ENCODE data around the gene AUP1. TPM values are rescaled to one million over a fixed set of nuclear protein-coding genes. Genes with fewer than 3 reads are reported as not detected.

AUP1 gene
- total RNA-seq, 4 donors from 2014 or later = 112 to 148 (median 115) TPM

DNA sequence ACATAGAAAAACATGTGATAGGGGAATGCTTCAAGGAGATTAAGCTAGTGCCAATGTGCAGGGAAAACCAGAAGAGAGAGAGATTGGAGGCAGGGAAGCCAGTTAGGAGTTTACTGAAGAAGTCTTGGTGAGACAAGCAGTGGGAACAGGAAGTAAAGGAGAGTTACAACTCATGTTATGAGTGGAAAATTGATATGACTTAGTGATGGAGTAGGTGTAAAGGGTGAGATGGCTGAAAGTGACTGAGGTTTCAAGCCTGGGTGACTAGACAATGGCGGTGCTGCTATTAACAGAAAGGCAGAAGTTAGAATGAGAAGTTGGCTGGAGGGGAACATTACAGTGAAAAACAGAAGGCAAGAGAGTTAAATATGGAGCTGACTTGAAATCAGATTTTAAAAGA, 41.6 kb upstream of the AUP1 start:
- intact Hi-C loops (cut with DNase I; ENCODE audit: low total_unique reads) (no loop called here), in situ Hi-C loops (cut with MboI; ENCODE audit: low sequenced_read_pairs in 4 of 4) (no loop called here)
- TF ChIP-seq POLR2A (IDR thresholded peaks at IDR 0.05) = no peak
- TF ChIP-seq, protein P1, sequence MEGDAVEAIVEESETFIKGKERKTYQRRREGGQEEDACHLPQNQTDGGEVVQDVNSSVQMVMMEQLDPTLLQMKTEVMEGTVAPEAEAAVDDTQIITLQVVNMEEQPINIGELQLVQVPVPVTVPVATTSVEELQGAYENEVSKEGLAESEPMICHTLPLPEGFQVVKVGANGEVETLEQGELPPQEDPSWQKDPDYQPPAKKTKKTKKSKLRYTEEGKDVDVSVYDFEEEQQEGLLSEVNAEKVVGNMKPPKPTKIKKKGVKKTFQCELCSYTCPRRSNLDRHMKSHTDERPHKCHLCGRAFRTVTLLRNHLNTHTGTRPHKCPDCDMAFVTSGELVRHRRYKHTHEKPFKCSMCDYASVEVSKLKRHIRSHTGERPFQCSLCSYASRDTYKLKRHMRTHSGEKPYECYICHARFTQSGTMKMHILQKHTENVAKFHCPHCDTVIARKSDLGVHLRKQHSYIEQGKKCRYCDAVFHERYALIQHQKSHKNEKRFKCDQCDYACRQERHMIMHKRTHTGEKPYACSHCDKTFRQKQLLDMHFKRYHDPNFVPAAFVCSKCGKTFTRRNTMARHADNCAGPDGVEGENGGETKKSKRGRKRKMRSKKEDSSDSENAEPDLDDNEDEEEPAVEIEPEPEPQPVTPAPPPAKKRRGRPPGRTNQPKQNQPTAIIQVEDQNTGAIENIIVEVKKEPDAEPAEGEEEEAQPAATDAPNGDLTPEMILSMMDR (IDR thresholded peaks at IDR 0.05 in 4 of 5, conservative IDR thresholded peaks at IDR 0.05 in 1 of 5) = no peak

GRCh38 chr2:74569686-74570085, 40.2 kb upstream of the AUP1 start:
- no peaks in the 10 kb centered on the region for H3K9me3 ChIP-seq
- no peak for DNase-seq
- in situ Hi-C loops (cut with MboI; ENCODE audit: low sequenced_read_pairs in 4 of 4) = no loop called here
- intact Hi-C loops (cut with DNase I; ENCODE audit: low total_unique reads) = no loop called here
- H3K36me3 ChIP-seq = no peaks in the 10 kb centered on the region
- H3K27me3 ChIP-seq = peaks cover 0 to 3% (median 0%) of the 10 kb centered on the region in 3 donors
- H3K27ac ChIP-seq = no peak overlapping the region
- no peaks in the 10 kb centered on the region for H3K4me1 ChIP-seq
- no peak for ATAC-seq
- H3K4me3 ChIP-seq = no peak overlapping the region
- TF ChIP-seq, protein P1 (IDR thresholded peaks at IDR 0.05 in 4 of 5, conservative IDR thresholded peaks at IDR 0.05 in 1 of 5) = no peak
- TF ChIP-seq POLR2A (IDR thresholded peaks at IDR 0.05) = no peak

More for the DNA sequence above, 41.6 kb upstream of the AUP1 start:
- ATAC-seq (no peak), DNase-seq (no peak)
- no peak overlapping the region for H3K4me3 ChIP-seq
- no peaks in the 10 kb centered on the region for H3K36me3 ChIP-seq
- no peaks in the 10 kb centered on the region for H3K4me1 ChIP-seq
- peaks cover 0 to 3% (median 0%) of the 10 kb centered on the region in 3 donors for H3K27me3 ChIP-seq
- H3K27ac ChIP-seq = no peak overlapping the region
- H3K9me3 ChIP-seq = no peaks in the 10 kb centered on the region

- Histone ChIP-seq H3K4me1 (no peaks in the 10 kb centered on the region), H3K4me3 (no peak overlapping the region), H3K27ac (no peak overlapping the region), H3K36me3 (no peaks in the 10 kb centered on the region), H3K27me3 (peaks cover 0 to 3% (median 0%) of the 10 kb centered on the region in 3 donors), H3K9me3 (no peaks in the 10 kb centered on the region)
- no peak for DNase-seq
- intact Hi-C loops (cut with DNase I; ENCODE audit: low total_unique reads) (no loop called here), in situ Hi-C loops (cut with MboI; ENCODE audit: low sequenced_read_pairs in 4 of 4) (no loop called here)
- TF ChIP-seq POLR2A (IDR thresholded peaks at IDR 0.05) = no peak
- TF ChIP-seq, protein P1 (IDR thresholded peaks at IDR 0.05 in 4 of 5, conservative IDR thresholded peaks at IDR 0.05 in 1 of 5) = no peak
- no peak for ATAC-seq
Observed at GRCh38 chr2:74567881-74568280, 38.4 kb upstream of the AUP1 start.

DNA sequence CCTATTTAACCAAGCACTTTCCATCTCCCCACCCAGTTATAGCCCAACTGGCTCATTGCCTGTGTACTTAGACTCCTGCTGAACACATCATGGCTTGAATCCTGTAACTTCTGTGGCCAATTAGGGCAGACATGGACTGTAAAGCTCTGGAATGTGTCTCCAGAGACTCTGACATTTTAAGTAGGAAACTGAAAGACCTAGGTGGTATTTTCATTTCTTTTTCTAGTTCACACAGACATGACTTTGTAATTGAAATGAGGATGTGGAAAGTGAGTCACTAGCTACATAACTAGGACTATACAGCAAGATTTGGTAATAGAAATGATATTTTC, 37.2 kb upstream of the AUP1 start:
- H3K36me3 ChIP-seq = no peaks in the 10 kb centered on the region
- no peaks in the 10 kb centered on the region for H3K9me3 ChIP-seq
- H3K27ac ChIP-seq = no peak overlapping the region
- no peak overlapping the region for H3K4me3 ChIP-seq
- DNase-seq (no peak), ATAC-seq (no peak)
- in situ Hi-C loops (cut with MboI; ENCODE audit: low sequenced_read_pairs in 4 of 4) = no loop called here
- TF ChIP-seq POLR2A (IDR thresholded peaks at IDR 0.05) = no peak
- TF ChIP-seq, protein P1 (IDR thresholded peaks at IDR 0.05 in 4 of 5, conservative IDR thresholded peaks at IDR 0.05 in 1 of 5) = no peak
- intact Hi-C loops (cut with DNase I; ENCODE audit: low total_unique reads) = no loop called here
- peaks cover 0 to 4% (median 0%) of the 10 kb centered on the region in 3 donors for H3K27me3 ChIP-seq
- no peaks in the 10 kb centered on the region for H3K4me1 ChIP-seq

- TF ChIP-seq POLR2A (IDR thresholded peaks at IDR 0.05) = no peak
- TF ChIP-seq, protein P1 (IDR thresholded peaks at IDR 0.05 in 4 of 5, conservative IDR thresholded peaks at IDR 0.05 in 1 of 5) = no peak
- H3K4me3 ChIP-seq = no peak overlapping the region
- no peaks in the 10 kb centered on the region for H3K36me3 ChIP-seq
- intact Hi-C loops (cut with DNase I; ENCODE audit: low total_unique reads) (no loop called here), in situ Hi-C loops (cut with MboI; ENCODE audit: low sequenced_read_pairs in 4 of 4) (no loop called here)
- no peaks in the 10 kb centered on the region for H3K9me3 ChIP-seq
- no peak overlapping the region for H3K27ac ChIP-seq
- no peak for ATAC-seq
- peaks cover 0 to 6% (median 0%) of the 10 kb centered on the region in 3 donors for H3K27me3 ChIP-seq
- H3K4me1 ChIP-seq = no peaks in the 10 kb centered on the region
- DNase-seq = no peak
Observed at GRCh38 chr2:74566076-74566753, 36.7 kb upstream of the AUP1 start.

All from gastrocnemius medialis (tissue), 4 donors.